ENCODE data around the gene DENND4B.

DENND4B gene

DNA sequence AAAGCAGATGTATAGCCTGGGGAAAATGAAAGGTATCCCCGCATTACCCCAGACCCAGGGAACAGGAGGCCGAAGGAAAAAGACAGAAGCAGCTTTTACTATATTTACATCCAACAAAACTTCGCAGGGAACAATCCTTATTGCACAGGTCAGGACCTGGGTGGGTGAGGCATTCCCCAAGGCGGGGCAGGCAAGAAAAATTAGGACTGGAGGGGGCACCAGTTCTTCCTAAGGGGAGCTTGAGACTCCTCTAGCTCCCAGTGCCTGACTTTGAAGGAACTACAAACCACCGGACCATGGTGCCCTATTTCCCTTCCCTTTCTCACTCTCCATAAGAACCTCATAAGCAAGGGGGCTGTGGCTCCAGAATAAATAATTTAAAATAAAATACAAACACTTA lies 17.1 kb downstream of the DENND4B start:
- Histone ChIP-seq H3K27ac (no peak overlapping the region), H3K4me1 (no peaks in the 10 kb centered on the region), H3K9ac (no peak overlapping the region), H3K9me3 (ENCODE audit: control insufficient read depth, low read length) (no peaks in the 10 kb centered on the region), H3K27me3 (ENCODE audit: control insufficient read depth, insufficient read depth, low read length) (no peaks in the 10 kb centered on the region), H3K4me3 (ENCODE audit: low read depth, low read length) (no peak overlapping the region), H2AFZ (no peak overlapping the region), H3K4me2 (ENCODE audit: low read length) (no peak overlapping the region), H3K79me2 (no peaks in the 10 kb centered on the region), H3K36me3 (ENCODE audit: control insufficient read depth, insufficient read depth, low read length) (no peaks in the 10 kb centered on the region)
- TF ChIP-seq, protein P1, sequence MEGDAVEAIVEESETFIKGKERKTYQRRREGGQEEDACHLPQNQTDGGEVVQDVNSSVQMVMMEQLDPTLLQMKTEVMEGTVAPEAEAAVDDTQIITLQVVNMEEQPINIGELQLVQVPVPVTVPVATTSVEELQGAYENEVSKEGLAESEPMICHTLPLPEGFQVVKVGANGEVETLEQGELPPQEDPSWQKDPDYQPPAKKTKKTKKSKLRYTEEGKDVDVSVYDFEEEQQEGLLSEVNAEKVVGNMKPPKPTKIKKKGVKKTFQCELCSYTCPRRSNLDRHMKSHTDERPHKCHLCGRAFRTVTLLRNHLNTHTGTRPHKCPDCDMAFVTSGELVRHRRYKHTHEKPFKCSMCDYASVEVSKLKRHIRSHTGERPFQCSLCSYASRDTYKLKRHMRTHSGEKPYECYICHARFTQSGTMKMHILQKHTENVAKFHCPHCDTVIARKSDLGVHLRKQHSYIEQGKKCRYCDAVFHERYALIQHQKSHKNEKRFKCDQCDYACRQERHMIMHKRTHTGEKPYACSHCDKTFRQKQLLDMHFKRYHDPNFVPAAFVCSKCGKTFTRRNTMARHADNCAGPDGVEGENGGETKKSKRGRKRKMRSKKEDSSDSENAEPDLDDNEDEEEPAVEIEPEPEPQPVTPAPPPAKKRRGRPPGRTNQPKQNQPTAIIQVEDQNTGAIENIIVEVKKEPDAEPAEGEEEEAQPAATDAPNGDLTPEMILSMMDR (IDR thresholded peaks at IDR 0.05), result no peak

DNA sequence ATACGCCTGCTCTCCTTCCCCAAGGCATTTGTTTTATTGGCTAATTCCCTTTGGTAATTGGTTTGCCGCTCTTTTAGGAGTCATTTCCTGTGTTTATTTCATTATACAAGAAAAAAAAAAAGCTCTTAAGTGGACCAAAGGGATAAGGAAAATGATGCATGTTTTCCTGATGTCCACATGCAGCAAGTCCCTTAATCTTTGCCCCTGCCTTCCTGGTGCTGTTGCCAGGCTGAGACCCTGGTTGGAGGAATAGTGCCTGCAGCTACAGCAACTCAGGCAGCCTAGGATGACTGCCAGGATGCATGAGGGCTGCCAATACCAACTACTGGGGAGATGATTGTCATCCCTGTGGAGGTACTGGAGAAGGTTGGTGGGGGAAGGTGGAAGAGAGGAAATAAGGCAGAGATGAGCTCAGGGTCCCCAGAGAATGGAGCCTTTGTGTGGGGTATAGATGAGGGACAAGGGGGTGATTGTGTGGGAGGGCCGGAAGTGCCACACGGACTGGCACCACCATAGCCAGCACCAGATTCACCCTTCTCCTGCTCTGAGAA lies 17.7 kb downstream of the DENND4B start:
- Histone ChIP-seq H3K4me3 (ENCODE audit: low read depth, low read length) (no peak overlapping the region), H3K79me2 (no peaks in the 10 kb centered on the region), H2AFZ (no peak overlapping the region), H3K9me3 (ENCODE audit: control insufficient read depth, low read length) (no peaks in the 10 kb centered on the region), H3K36me3 (ENCODE audit: control insufficient read depth, insufficient read depth, low read length) (no peaks in the 10 kb centered on the region), H3K4me1 (no peaks in the 10 kb centered on the region), H3K9ac (no peak overlapping the region), H3K27ac (no peak overlapping the region), H3K27me3 (ENCODE audit: control insufficient read depth, insufficient read depth, low read length) (no peaks in the 10 kb centered on the region), H3K4me2 (ENCODE audit: low read length) (no peak overlapping the region)
- TF ChIP-seq, protein P1 (IDR thresholded peaks at IDR 0.05), result no peak

GRCh38 chr1:153928245-153928644 lies 18.3 kb downstream of the DENND4B start:
- Histone ChIP-seq H3K4me3 (ENCODE audit: low read depth, low read length) (no peak overlapping the region), H3K27me3 (ENCODE audit: control insufficient read depth, insufficient read depth, low read length) (no peaks in the 10 kb centered on the region), H2AFZ (no peak overlapping the region), H3K9ac (no peak overlapping the region), H3K79me2 (no peaks in the 10 kb centered on the region), H3K36me3 (ENCODE audit: control insufficient read depth, insufficient read depth, low read length) (no peaks in the 10 kb centered on the region), H3K4me2 (ENCODE audit: low read length) (no peak overlapping the region), H3K9me3 (ENCODE audit: control insufficient read depth, low read length) (no peaks in the 10 kb centered on the region), H3K27ac (no peak overlapping the region), H3K4me1 (no peaks in the 10 kb centered on the region)
- TF ChIP-seq, protein P1 (IDR thresholded peaks at IDR 0.05), result no peak

GRCh38 chr1:153926405-153926804 lies 20.1 kb downstream of the DENND4B start:
- no peak overlapping the region for H3K9ac ChIP-seq
- no peaks in the 10 kb centered on the region for H3K79me2 ChIP-seq
- H3K4me2 ChIP-seq (ENCODE audit: low read length), result no peak overlapping the region
- H3K36me3 ChIP-seq (ENCODE audit: control insufficient read depth, insufficient read depth, low read length), result no peaks in the 10 kb centered on the region
- no peak overlapping the region for H2AFZ ChIP-seq
- no peaks in the 10 kb centered on the region for H3K9me3 ChIP-seq (ENCODE audit: control insufficient read depth, low read length)
- TF ChIP-seq, protein P1 (IDR thresholded peaks at IDR 0.05), result no peak
- H3K27me3 ChIP-seq (ENCODE audit: control insufficient read depth, insufficient read depth, low read length), result no peaks in the 10 kb centered on the region
- H3K27ac ChIP-seq, result no peak overlapping the region
- no peaks in the 10 kb centered on the region for H3K4me1 ChIP-seq
- no peak overlapping the region for H3K4me3 ChIP-seq (ENCODE audit: low read depth, low read length)
